GM21423 (cell line): ENCODE data around the gene RWDD2A.

Experiments
- ATAC-seq: cut with Tn5 transposase; IDR thresholded peaks from one replicate; pipeline ENCODE4 v1.9.1; 2021; ENCODE audit warnings: mild to moderate bottlenecking, moderate library complexity; ENCODE audit not compliant: unreplicated experiment

RWDD2A gene

DNA sequence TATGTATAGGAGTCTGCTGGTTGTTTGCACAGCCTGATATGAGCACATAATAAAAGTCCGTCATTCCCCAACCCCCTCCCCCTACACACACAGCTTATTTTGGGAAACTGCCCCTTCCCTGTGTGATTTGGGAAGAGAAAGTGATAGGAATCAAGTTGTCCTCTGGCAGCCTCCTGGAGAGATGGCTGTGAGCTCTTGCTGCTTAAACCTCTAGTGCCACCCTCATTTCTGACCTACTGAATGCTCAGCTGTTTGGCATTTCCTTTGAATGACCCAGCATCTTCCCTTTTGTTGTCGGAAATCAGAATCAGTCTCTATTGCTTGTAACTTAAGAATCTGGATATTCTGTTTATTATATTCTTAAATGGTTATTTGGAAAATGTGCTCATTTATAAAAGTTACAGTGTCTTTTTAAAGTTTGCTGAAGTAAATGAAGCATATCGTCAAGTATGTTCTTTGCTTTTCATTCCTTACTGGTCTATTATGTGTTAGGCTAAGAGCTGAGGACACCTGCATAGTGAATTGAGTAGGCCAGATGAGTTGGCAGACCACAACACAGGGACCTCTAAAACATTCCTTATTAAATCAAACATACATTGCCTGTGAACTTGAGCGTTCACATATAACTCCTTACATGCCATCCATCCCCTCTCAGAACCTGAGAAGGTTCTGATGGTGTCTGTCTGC is 5.5 kb downstream of the RWDD2A start:
- no peak for ATAC-seq

DNA sequence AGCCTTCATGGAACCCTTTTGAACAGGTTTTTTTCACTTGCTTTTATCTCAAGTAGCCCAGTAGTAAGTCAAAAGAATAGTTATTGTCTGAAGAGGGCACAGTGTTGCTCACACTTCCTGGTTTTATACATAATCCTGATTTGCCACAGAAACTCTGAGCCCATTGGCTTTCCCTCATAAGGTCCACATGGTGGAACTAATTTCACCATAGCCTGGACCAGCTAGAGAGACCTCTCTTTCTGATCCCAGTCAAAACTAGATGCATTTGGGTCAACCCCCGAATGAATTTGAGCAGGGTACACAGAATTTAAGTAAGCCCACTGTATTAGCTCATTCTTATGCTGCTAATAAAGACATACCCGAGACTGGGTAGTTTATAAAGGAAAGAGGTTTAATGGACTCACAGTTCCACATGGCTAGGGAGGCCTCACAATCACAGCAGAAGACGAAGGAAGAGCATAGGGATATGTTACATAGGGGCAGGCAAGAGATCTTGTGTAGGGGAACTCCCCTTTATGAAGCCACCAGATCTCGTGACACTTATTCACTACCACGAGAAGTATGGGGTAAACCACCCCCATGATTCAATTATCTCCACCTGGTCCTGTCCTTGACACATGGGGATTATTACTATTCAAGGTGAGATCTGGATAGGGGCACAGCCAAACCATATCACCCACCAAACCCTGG is 6.2 kb downstream of the RWDD2A start:
- ATAC-seq = no peak

DNA sequence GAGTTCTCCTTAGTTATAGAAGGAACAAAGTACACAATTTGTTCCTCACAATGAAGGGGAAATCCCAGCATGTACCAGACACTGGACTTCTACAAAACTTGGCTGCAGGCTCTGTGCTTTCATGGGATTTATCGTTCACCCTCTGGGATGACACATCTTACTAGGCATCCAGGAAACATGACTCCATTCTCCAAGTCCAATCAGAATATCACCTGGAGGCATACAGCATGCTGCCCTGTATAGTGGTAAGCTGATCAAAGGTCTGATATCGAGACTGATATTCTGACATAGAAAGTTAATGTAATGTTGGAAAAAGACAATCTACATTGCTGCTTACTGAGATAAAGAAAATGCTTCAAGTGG is 6.7 kb downstream of the RWDD2A start:
- no peak for ATAC-seq

DNA sequence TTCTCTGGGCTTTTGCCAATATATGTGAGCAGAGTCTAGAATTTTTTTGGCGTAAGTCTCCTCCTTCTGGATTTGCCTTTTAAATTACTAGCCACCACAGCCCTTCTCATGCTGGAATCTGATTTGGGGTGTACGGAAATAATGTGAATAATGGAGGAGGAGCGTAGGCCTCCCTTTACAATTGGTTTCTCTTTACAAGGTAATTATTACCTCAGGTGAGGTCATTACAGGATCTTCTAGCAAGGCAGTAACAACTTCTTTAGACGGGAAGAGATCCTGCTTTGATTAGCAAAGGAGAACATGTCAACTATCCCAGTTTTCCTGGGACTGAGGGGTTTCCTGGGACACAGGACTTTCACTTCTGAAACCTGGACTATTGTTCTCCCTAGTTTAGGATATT is 8.9 kb downstream of the RWDD2A start:
- ATAC-seq = no peak

DNA sequence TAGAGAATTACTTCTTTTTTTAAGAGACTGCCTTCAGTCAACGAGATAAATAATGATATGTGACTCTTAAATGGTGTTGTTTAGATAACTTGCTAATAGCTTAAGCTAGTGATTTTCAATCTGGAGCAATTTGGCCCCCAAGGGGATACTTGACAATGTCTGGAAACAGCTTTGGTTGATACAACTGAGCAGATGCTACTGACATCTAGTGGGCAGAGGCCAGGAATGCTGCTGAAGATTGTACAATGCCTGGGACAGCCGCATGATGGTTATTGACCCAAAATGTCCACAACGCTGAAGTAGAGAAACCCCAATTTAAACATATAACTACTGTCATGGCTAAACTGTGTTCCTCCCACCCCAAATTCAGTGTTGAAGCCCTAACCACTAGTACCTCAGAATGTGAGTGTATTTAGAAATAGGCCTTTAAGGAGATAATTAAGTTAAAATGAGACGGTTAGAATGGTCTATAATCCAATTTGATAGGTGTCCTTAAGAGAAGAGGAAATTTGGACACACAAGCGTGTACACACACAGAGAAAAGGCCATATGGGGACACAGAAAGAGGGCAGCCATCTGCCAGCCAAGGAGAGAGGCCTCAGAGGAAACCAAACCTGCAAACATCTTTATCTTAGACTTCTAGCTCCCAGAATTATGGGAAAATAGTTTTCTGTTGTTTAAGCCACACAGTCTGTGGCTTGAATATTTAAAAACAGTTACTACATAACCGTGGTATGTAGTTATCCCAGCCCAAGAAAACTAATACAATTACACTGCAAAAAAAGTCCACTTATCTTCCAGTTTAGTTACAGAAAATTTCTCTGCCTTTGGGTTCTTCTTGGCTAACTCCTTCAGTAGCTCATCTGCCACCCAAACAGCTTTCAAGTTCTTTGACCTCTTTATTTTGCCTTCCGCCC is 22.2 kb downstream of the RWDD2A start:
- ATAC-seq = peak; percentile 99

DNA sequence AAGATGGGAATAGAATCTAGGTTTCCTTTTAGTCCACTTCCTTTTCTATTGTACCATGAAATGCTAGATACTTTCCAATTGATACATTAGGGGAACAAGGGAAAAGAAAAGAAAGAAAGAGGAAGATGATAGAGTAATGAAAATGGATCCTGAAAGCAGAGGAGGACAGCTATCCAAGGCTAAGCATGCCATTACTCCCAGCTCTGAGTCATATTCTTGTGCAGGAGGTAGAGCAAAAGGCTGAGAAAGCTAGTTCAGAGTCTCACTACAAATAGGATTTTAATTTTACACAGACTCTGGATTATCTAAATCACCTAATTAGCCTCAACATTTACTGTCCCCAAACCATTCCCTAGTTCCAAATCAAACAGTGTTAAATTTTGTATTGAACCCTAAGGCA is 23.6 kb downstream of the RWDD2A start:
- ATAC-seq = no peak

DNA sequence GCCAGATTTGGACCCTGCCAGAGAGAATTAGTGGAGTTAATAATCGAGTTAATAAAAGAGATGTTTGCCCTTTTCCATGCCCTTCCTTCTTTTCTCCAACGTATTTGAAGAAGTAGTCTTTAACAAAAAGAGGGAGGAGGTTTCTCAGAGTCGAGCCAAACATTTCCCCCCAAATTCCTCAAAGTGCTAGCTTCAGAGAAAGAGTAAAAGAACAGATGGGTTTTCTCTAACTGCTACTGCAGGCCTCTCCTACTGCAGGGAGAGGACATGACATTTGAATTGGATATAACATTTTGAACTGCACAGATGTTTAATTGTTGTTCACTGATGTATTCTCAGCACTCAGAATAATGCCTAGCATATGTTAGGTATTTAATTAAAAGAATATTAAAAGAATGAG is 25.5 kb downstream of the RWDD2A start:
- ATAC-seq = no peak

DNA sequence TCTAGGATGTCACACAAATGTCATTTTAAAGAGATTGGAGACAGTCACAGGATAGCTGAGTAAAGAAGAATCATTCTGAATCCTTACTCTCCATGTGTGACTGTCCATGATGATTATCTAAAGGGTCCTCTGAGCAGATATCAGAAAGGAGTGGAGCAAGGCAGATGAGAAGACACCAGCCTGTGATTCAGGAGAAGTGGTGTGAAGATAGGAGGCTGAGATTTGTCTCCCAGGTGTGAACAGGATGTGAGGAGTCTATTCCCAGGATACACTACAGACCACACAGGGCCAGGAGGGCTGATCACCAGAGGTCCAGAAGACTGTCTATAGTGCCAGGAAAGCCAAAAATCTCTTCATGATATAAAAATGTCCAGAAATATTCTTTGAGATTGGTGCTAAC is 27.0 kb downstream of the RWDD2A start:
- no peak for ATAC-seq

DNA sequence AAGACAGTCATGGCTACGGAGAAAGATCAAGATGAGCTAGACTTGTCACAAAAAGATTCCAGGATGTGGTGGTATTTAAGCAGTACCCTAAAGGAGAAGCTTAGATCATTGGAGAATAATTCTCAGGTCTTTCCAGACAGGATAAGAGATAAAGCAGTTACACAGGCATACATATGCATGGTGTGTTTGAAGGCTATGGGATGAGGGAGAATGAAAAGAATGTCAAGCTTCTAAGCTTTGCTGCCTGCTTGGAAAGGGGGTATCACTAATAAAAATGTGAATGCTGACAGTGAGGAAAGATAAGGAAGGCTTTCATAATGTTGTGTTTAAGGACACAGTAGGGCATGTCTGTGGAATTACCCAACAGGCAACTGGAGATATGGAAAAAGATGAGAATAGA is 28.1 kb downstream of the RWDD2A start:
- no peak for ATAC-seq

DNA sequence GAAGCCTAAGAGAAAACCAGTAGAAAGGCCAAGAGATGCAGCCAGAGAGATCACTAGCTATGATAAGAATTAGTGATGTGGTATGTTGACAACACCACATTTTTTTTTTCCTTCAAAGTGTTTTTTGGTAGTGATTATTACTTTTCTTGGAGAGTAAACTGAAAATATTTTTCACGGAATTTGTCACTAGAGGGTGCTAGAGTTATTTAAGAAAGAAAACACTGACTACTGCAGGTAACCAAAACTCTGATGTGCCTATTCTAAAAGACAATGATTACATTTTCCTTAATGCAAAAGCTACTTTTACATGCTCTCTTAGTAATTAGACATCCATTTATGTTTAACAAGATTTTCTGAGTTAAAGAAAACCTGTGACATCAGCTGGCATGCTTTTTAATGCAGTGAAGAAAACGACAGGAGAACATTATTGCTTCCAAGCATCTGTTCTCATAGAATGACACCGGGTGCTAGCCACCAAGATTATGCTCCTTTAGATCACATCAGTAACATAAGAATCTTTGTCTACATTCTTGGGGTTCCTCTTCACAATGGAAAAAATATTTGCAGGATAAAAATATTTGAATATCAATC is 28.8 kb downstream of the RWDD2A start:
- ATAC-seq = no peak

DNA sequence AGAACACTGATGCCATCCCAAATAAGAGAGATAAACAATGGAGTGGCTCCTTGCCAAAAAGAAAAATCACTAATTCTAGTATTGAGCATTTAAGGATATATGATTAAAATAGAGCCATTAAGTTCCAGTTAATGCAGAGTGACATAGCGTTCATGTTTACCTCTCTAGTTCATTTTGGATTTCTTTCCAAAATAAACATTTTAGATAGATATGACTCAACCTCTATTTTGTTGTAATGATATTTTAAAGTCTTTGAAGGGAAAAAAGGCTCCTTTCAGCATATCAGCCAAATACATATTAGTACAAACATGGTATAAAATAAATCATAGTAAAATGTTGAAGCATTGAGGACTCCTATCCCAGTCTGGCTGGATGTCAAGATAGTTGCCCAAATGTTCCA is 33.4 kb downstream of the RWDD2A start:
- no peak for ATAC-seq

DNA sequence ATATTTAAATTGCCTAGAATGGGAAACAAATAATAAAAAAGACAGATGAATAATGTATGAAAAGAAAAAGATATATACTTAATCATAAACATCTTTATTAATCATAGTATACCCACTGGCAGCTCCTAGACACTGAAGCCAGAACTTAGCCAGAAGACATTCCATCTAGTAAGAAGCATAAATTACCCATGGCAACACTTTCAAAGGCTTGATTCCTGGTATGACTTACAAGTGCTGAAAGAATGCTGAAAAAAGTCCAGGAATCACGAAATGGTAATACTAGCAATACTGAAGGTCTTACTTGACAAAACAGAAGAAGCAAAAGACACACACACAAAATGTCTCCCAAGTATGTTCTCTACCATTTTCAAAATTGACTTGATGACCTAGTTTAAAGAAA is 38.0 kb downstream of the RWDD2A start:
- ATAC-seq = no peak

DNA sequence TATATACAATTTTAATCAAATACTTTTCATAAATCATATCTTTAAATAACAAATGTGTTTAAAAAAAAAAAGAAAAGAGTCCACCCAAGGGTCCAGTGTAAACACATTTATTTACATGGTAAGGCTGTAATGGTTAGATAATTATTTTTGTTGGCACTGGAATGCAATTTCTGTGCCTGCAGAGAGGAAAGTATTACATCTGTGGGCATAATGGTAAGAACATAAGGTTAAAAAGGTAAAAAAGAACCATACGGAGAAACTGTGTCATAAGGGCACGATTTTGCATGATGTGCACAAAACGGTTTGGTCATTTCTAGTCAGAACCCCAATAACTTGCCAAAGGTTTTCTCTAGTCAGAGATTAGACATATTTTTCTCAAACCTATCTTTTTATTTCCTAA is 54.3 kb downstream of the RWDD2A start:
- no peak for ATAC-seq
